Stimulated activated CD8-positive, alpha-beta memory T cell treated with anti-CD3 and anti-CD28 coated beads, Interleukin-12 subunit alpha, Interleukin-12 subunit beta, amount 100 ng/mL, for 24 hours (primary cell): Measurements from ENCODE around the gene MTCH2.
A peak's percentile ranks its signal among the peaks of the same experiment; 100 is the strongest.

Experiments used
- DNase-seq: peaks from one replicate; pipeline ENCODE4 v3.0.0-alpha.2; 2020; ENCODE audit errors: extremely low read depth

MTCH2 gene

DNA sequence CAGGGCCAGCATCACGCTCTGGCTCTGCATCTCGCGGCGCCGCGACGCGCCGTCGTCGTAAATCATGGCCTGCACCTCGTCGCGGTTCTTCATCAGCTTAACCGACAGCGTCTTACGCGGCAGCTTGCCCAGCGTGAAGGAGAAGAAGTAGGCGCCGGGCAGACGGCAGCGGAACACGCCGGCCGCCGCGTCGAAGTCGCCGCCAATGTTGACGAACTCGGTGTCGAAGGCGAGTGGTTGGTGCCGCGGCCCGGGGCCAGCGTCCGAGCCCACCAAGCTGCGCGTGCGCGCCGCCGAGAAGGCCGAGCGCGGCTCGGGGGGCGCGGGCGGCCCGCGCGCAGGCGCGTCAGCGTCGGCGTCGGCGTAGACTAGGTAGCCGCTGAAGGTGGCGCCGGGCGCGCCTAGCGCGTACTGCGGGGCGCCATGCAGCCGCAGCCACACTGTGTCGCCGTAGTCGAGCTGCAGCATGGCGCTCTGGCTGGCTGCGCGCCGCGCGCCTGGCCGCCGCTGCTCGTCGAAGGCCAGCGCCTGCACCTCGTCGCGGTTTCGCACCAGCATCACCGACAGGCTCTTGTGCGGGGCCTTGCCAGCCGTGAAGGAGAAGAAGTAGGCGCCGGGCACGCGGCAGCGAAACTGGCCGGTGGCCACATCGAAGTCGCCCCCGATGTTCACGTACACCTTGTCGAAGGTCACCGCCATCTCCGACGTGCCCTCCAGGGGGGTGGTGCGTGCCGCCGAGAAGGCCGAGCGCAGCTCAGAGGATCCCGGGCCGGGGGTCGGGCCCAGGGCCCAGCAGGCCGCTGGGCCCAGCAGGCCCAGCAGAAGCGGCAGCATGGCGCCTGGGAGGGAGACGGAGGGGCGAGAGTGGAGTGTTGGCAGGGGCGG lies 52.1 kb downstream of the MTCH2 start:
- no peak for DNase-seq

DNA sequence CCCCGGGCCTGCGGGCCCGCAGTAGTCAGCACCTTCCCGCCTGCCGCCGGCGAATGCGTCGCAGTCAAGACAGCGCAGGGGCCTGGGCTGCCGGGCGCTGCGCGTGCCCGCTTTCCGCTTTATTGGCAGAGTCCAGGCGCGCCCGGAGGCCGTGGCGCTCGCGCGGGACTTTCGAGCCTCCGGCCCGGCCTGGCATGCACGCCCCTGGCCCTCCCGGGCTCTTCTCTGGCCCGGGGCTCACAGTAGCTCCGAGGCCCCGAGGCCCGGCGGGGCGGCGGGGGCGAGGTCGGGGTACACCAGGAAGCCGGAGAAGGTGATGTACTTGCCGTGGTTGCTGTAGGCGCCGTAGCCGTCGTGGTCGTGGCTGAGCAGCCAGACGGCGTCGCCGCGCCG lies 52.8 kb downstream of the MTCH2 start:
- no peak for DNase-seq

DNA sequence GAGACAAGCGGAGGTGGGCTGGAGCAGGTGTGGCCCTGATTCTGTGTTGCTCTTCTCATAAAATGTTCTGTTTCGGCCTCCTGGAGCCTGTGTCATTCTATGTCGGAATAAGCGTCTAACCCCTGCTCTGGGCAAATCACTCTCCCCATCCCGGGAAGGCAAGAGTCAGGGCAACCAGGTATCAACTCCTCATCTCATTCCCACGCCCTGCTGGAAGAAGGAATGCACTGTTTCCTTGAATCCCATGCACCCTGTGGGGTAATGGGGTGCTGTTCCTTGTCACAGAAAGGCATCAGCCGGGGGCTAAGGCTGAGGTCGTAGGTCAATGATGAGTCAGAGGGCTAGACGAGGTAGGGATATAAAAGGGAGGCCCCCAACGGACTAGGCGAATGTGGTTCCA lies 53.2 kb downstream of the MTCH2 start:
- no peak for DNase-seq

DNA sequence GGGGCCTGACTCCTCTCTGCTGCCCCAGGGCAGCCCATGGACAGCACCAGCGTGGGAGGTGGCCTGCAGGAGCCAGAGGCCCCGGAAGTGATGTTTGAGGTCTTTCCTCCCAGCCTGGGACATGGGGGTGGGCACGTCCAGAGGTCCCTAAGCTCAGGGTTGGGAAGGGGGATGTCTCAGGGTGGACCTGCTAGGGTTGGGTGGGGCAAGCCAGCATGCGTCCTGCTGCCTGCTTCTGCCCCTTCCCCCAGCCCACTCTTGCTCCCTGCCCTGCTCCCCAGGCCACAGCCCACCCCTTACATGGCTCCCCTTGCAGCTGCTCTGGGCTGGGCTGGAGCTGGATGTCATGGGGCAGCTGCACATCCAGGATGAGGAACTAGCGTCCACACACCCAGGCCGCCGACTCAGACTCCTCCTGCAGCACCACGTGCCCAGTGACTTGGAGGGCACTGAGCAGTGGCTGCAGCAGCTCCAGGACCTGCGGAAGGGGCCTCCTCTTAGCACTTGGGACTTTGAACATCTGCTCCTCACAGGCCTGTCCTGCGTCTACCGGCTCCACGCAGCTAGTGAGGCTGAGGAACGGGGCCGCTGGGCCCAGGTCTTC lies 54.5 kb downstream of the MTCH2 start:
- DNase-seq, result no peak

DNA sequence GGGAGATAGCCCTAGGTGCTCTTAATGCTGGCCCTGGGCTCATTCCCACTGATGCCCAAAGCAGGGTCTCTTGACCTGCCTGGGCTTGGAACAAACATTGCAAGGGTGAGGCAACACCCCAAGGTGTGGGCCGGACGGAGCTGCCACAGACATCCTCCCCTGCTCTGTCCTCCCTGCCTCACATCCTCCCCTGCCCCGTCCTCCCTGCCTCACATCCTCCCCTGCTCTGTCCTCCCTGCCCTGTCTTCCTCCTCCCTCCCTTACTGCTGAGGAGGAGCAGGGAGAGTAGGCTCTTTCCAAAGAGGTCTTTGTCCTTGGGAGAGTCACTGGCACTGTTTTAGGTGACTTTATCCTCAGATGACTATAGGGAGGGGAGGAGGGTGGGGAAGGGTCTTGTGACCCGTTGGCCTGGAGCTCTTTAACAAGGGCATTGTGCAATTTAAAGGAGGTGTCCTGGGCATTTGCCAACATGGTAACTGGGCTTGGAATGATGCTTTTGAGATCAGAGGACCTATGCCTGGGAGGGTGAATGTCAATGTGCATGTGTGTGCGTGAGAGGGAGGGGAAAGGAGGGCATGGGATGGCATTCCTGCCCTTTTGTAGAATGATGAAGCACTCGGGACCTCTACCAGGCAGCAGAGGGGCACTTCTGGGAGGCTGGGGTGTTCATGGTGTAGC lies 55.2 kb downstream of the MTCH2 start:
- DNase-seq, result no peak

DNA sequence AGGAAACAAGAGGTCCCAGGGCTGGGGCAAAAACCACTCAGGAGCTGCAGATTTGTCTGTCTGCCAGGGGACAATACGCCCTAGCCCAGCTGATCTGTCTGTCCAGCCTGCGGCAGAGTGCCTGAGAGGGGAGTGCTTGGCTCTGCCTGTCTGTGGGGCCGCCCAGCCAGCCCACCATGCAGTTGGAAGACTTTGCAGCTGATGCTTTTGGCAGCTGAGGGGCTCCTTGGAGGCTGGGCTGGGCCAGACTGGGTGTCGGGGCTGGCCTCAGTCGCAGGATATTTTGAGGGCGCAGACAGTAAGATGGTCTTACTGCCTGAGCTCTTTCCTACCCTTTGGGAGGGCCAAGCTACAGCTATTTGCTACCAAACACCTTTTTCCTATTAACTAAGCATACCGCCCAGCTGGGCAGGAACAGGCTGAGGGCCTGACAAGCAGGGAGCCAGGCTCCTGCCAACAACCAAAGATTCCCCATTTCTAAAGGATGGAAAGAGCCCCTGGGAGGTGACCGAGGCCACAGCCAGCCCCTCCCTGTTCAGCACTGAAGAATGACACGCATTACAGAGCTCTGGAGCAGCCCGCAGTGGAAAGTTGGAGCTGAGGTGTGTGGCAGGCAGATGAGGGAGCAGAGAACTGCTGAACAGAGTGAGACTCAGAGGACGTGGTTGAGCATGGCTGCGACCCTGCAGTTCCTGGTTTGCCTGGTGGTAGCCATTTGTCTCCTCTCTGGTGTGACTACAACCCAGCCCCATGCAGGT lies 56.1 kb downstream of the MTCH2 start, which contains the start of gene FAM180B:
Gene FAM180B, plus strand, starts transcription at position 581 of the 758 bp plus-strand sequence. Its CDS starts 91 bp downstream, at position 672.
- DNase-seq, result no peak

DNA sequence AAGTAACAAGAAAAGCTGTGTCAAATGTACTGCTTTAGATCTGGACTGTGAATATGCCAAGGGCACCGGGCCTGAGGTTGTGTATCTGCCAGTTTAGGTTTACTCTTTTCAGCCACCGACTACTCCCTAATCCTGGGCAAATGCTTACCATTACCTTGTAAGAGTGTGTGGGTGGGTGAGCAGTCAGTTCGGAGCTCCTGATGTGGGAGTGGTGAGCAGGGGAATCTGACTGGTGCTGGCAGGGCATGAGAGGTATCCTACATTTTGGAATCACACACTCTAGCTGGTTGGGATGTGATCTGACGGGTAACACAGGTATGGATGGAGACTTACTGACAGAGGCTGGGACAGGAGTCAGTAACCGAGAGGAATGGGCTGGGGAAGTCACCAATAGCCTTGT lies 58.5 kb downstream of the MTCH2 start:
- no peak for DNase-seq

DNA sequence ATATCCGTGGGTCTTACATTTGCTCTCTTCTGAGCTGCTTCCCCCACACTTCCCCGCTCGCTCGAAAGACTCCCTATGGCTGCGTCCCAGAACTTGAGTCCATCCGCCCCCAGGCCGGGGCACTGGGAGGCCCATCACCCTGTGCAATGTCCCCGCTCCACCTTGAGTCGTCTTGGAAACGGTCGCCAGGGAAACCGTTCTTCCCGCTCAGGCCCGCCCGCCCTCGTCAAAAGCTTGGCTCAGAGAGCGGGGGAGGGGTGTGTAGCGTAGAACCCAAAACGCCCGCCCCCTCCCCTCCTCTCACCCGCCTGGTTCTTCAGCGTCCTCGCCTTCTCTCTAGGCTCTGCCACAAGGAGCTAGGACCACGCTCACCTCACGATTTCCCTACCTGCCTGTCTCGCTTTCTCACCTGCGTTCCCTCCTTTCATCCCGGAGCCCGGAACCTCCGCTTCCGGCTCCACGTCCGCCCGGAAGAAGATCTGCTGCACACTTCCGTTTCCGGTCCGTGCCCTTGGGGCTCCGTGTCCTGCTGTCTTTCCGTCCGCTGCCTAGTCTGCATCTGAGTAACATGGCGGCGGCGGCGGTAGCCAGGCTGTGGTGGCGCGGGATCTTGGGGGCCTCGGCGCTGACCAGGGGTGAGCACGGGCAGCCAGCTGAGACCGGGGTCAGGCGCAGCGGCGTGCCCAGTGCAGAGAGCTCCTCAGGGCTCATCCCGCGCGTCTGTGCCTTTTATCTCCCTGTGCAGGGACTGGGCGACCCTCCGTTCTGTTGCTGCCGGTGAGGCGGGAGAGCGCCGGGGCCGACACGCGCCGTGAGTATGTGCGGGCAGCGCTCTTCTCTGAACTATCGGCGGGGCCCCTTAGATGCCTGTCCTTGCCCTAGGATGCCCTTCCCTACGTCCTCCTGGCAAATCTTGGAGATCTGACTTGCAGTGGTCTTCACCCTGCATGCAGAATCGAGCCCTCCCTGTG lies 63.5 kb downstream of the MTCH2 start, which contains the start of the genes KBTBD4 and NDUFS3:
Gene KBTBD4, minus strand, starts transcription at position 447 of the 971 bp plus-strand sequence. Its CDS starts 19 bp downstream, at position 428.
Gene NDUFS3, plus strand, starts transcription at position 551 of the 971 bp plus-strand sequence. Its CDS starts 18 bp downstream, at position 569.
- DNase-seq, result peak; percentile 68

DNA sequence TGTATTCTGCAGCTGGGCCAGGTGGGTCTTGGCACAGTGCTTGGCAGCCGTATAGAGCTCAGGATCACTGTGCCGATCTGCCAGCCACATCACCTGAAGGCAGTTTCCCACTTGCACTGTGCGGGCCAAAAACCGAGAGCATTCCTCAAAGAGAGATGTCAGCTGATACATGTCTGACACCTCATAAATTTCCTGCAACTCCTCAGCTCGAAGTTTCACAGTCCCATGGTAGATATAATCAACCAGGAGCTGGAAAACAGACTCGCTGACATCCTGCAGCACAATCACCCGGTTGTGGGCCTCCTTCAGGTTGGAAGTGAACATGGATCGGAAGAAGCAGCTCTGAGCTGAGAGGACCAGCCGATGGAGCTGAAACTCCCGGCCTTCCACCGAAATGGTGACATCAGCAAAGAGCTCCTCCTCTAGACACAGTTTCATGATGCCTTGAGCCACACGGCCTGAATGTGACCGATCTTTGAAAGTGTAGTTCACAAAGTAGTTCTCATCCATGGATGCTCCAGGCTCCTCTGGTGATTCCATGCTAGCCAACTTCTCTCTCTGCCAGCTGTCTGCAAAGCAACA lies 64.8 kb downstream of the MTCH2 start:
- DNase-seq, result no peak

DNA sequence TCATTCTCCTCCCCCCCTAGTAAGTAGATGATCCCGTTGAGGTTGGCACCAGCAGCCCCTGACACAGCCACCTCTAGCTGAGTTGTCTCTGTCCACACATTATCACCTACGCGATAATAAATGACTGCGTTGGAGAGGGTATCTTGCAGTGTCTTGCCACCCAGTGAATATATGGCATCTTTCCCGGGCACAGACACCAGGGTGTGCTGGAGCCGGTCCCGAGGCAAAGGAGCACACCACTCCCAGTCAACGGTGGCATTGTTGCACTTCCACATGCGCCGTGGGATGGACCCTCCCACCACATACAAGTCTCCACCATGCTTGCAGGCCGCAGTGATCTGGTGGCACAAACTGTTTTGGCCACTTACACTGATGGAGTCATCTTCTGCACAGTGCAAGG lies 69.0 kb downstream of the MTCH2 start:
- DNase-seq, result no peak

DNA sequence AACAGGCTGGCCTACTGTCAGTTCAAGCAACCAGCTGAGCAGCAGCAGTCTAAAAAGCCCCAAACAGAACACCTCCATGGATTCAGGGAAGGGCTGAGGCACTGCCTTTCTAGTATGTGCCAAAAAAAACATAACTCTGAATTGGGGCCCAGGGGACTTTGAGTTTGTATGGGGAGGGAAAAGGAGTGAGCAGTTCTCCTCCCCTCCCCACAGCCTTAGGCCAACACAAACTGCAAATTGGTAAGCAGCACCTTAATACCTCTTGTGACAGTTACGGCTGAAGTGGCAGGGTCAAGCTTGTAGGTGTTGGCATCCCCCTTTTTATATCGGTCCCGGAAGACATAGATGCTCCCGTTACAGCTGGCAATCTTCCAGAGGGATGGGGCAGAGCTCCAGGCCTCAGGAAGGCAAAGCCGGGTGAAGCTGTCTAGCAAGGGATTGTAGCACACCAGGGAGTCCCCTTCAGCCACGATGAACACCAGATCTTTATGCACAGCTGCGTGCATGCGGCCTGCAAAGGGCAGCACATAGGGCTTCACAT lies 69.6 kb downstream of the MTCH2 start:
- no peak for DNase-seq

DNA sequence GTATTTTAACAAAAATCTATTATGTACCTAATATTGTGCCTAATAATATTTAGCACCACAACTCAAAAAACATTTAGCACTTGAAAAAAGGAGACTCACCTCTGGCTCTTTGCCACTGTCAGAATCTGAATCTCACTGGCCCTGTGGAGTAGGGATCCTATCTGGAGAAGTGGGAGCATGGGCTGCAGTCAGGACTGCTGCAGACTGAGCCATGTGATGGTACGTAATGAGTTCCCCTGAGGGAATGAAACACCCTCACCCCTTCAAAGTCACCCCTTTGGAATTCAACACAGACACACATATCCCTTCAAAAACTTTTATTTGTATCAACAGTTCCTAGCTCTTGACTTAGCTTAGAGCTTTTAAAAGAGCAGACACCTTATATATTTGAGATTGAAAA lies 70.5 kb downstream of the MTCH2 start:
- no peak for DNase-seq

DNA sequence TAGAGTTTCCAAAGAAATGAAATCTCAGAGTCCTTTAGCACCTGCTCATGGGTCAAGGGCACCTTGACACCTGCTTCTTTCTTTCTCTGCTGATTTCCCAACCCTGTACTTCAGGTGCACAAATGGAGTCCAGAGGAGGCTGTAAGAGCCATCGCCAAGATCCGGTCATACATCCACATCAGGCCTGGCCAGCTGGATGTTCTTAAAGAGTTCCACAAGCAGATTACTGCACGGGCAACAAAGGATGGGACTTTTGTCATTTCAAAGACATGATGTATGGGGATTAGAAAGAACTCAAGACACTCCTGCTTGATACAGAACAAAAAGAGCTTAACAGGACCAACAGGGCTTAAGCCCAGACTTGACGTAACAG lies 71.0 kb downstream of the MTCH2 start:
- no peak for DNase-seq

DNA sequence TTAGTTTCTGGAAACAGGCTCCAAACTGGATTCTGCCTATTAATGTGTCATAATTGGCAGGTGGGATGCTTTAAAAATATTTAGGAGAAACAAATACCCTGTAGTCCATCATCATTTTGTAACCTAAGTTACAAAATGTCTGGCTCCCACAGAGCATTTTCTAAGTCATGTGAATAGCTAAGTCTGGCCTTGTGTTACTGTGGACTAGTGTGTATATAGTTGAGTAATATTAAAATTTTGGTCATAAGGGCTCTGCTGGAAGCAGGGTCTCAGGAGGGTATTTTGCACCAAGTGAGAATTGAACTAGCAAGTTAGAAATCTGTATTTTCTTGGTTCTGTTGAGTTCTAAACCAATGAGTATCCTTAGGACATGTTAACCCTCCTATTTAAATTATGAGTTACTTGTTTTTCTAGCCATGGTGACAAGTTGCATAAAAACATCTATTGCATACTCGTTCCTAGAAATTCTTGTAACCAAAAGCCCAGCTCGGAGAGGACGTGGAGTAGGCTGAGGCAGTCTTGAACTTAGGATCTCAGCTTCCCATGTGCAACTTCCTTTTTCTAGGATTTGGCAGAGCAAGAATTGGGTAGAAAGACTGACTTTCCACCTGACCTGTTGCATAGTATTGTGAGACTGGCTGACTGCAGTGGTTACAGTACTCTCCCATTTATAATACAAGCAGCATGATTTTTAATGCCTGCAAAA lies 71.6 kb downstream of the MTCH2 start:
- no peak for DNase-seq

DNA sequence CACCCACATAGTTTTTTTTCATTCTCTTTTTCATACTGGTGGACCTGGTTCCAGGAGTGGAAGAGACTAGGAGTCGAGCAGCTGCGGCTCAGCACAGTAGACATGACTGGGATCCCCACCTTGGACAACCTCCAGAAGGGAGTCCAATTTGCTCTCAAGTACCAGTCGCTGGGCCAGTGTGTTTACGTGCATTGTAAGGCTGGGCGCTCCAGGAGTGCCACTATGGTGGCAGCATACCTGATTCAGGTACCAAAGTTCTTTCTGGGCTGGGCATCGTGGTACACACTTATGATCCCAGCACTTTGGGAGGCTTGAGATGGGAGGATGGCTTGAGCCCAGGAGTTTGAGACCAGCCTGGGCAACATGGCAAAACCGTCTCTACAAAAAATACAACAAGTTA lies 72.7 kb downstream of the MTCH2 start:
- DNase-seq, result no peak
